ENCODE data around the gene GDAP1L1.

- peak; percentile 90 for TF ChIP-seq CTCF (conservative IDR thresholded peaks at IDR 0.05)
- TF ChIP-seq ZFX (IDR thresholded peaks at IDR 0.05): no peak
Measured at GRCh38 chr20:44215125-44215524, 32.0 kb upstream of the GDAP1L1 start.
